CD4-positive, alpha-beta T cell treated with Interleukin-6 for 4 hours (primary cell): Measurements from ENCODE around the gene AKR7A2.
"Not testable (repeated sequence)": the region's sequence is repeated elsewhere in the genome, so short reads cannot be mapped to it uniquely, and the experiment has no call there.

ENCODE experiments used
- DNase-seq: peaks from one replicate; pipeline ENCODE4 v3.0.0-alpha.2; 2020; ENCODE audit warnings: mixed read lengths

The AKR7A2 gene

DNA sequence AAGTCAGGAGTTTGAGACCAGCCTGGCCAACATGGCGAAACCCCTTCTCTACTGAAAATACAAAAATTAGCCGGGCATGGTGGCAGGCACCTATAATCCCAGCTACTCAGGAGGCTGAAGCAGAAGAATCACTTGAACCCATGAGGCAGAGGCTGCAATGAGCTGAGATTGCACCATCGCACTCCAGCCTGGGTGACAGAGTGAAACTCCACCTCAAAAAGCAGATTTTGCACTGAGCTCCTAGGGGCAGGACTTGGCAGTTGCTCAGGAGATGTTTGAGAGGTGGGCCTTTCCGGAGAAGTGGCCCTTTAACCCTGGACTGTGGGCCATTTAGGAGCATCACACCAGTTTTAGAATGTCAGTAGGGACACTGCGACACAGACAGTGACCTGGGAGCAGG, 55.6 kb downstream of the AKR7A2 start:
- DNase-seq, result not testable (repeated sequence)

DNA sequence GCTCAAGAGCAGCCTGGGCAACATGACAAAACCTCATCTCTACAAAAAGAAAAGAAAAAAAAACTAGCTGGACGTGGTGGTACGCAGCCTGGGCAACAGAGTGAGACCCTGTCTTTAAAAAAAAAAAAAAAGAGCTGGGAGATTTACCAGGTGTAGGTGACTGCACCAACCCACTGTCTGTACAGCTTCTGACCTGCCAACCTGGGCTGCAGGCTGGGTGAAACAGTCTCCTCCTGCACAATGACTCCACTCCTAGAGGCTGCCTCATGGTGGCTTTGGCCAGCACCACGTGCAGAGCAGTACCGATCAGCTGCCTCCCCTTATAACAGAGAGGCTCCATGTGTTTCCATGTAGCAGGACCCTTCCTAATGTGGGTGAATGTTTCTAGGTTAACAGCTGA, 56.7 kb downstream of the AKR7A2 start:
- no peak for DNase-seq

DNA sequence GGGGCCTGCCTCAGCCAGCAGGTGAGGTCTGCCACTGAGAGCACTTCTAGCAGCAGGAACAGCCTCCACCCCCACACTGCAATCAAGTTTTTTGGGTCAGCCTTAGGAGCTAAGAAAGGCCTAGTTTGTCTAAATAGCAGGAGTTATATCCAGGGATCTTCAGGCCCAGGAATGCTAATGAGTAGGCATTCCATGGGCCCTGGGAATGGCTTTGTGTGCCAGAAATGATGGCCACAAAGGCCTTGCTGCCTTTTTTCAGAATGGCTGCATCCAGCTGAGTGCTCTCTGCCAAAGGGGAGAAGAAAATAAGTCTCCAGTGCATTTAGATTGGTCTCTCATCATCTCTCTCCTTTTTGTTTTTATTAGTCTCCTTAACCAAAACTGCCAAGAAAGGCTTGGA, 57.5 kb downstream of the AKR7A2 start:
- no peak for DNase-seq
